GM10266 (cell line): ENCODE results near the gene LY6G6F.

Source experiments
- DNase-seq: peaks from one replicate; pipeline ENCODE4 v3.0.0; 2012; ENCODE audit errors: extremely low spot score
- TF ChIP-seq, protein P1 (sequence below): IDR thresholded peaks from 2 replicates; pipeline ENCODE4 v1.5.1; 2012; ENCODE audit warnings: mild to moderate bottlenecking, low read depth; ENCODE audit not compliant: control insufficient read depth, insufficient read depth; ENCODE audit errors: missing control alignments

Gene LY6G6F

DNA sequence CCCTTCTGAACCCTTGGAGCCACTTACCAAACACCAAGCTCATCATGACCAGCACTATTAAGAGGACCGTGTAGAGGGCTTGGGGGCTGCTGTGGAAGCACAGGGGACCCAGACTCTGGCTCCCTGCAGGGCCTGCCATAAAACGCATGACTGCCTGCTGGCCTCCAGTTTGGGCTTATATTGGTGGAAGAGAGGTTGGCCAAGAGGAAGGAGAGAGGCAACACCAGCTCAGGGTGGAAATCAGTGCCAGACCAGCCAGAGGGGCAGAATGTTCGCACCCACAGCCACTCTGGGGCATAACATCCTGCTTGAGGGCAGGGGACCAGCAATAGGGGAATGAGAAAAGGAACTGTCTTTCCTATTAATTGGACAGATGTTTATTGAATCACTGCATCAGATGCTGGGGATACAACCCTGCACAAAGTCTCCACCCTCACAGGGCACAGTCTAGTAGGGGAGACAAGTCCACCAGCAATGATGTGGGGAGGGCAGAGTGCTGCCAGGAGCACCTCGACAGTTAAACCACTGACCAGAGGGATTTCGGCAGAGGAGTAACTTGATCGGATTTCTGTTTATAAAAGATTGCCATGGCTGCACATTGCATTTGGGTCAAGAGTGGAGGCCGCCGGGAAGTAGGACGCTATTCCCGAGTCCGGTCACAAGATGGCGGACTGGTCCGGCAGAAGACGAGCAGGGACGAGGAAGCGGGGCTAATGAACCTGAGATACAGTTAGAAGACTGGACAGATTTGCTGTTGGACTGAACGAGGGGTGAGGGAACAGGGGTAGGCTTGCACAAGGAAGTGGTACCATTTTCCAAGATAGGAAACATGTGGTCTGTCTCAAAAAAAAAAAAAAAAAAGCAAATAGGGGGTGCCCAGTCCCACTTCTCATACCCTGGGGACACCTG, 26.2 kb upstream of the LY6G6F start, which contains the start of gene LY6G5C:
TSS of gene LY6G5C (minus strand) at position 842 of the 909 bp plus-strand sequence. CDS start at position 148, 694 bp downstream.
- peak; percentile 78 for DNase-seq
- TF ChIP-seq, protein P1, sequence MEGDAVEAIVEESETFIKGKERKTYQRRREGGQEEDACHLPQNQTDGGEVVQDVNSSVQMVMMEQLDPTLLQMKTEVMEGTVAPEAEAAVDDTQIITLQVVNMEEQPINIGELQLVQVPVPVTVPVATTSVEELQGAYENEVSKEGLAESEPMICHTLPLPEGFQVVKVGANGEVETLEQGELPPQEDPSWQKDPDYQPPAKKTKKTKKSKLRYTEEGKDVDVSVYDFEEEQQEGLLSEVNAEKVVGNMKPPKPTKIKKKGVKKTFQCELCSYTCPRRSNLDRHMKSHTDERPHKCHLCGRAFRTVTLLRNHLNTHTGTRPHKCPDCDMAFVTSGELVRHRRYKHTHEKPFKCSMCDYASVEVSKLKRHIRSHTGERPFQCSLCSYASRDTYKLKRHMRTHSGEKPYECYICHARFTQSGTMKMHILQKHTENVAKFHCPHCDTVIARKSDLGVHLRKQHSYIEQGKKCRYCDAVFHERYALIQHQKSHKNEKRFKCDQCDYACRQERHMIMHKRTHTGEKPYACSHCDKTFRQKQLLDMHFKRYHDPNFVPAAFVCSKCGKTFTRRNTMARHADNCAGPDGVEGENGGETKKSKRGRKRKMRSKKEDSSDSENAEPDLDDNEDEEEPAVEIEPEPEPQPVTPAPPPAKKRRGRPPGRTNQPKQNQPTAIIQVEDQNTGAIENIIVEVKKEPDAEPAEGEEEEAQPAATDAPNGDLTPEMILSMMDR = peak; percentile 87

- DNase-seq = peak; percentile 62
- TF ChIP-seq, protein P1 = peak; percentile 31
These were observed 25.5 kb upstream of the LY6G6F start for GRCh38 chr6:31681135-31681671.

DNA sequence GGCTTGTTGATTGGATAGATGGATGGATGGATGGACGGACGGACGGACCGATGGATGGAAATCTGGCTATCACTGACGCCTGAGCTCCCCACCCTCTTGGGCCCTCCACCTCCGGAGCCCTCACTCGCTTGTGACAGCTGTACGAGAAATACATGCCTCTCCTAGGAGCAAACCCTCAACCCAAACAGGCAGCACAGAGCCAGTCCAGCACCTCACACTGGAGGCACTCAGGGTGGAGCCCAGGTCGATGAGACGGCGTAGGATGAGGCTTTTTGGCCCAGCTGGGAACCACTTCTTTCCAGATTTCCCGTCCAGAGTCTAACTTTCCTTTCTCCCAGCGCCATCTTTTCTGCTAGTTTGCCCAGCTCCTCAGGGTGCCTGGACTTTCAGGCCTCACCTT, 23.1 kb upstream of the LY6G6F start:
- TF ChIP-seq, protein P1 = no peak
- no peak for DNase-seq

DNA sequence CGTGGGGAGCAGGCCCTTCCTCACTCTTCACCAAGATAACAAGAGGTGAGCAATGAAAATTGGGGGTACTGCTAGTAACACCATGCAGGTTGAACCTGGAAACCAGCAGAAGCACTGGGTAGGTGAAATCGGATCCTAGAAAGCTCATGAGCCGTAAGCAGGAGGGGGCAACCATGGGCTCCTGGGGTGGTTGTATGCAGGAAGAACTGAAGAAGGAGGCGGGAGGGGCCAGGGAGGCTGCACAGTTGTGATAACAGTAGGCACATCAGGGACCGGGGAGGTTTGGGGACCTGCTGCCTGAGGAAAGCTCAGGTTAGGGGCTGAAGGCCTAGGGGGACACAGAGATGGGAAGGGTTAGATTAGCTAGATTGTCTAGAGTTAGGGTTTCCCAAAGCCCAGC, 20.2 kb upstream of the LY6G6F start:
- no peak for DNase-seq
- TF ChIP-seq, protein P1 = no peak

DNA sequence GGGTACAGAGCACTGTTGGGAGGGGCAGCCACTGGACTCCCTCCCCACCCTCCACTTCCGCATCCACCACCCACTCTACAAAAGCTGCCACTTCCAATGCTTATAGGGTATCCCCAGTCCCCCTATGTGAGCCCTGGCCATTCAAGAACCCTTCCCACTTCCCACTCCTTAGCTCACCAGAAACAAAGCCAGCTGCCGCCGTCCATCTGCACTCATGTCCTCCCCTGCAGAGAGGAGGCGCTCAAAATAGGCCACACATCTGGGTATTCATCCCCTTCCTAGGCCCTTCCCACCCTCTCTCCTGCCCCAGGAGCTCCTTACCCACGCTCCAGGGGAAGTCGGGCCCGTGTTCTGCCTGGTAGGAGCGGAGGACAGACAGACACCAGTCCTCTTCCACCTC, 19.3 kb upstream of the LY6G6F start:
- TF ChIP-seq, protein P1 = no peak
- DNase-seq = no peak

- TF ChIP-seq, protein P1 = no peak
- no peak for DNase-seq
These were observed 18.6 kb upstream of the LY6G6F start for GRCh38 chr6:31687860-31688693.
